ENCODE data around the gene LBX2. TPM values are rescaled to one million over a fixed set of nuclear protein-coding genes. Genes with fewer than 3 reads are reported as not detected.

The LBX2 gene
- total and polyA plus RNA-seq, 2 of the 4 experiments (the other 2 are of a cell fraction): 0.18 to 0.62 TPM

- Histone ChIP-seq H3K9me3 (ENCODE audit: control insufficient read depth, insufficient read depth, low read length) (no peaks in the 10 kb centered on the region), H3K36me3 (ENCODE audit: control insufficient read depth, insufficient read depth, low read length) (peaks cover 19% of the 10 kb centered on the region), H3K18ac (ENCODE audit: low read depth, low read length) (no peak overlapping the region), H3K4me3 (ENCODE audit: insufficient read depth, low read depth, low read length) (no peak overlapping the region), H4K5ac (ENCODE audit: low read depth, low read length) (no peak overlapping the region), H2BK5ac (ENCODE audit: low read depth, low read length, poor library complexity, severe bottlenecking) (no peak overlapping the region), H3K27ac (ENCODE audit: insufficient read depth, low read length) (no peak overlapping the region), H3K56ac (ENCODE audit: extremely low read depth, insufficient read depth, low read length) (no peak overlapping the region), H4K91ac (ENCODE audit: insufficient read depth, low read depth, low read length) (no peak overlapping the region), H2AFZ (replicated peaks; ENCODE audit: low read length, poor library complexity) (no peak overlapping the region), H3K4ac (ENCODE audit: low read depth, low read length) (no peak overlapping the region), H3K27me3 (ENCODE audit: control insufficient read depth, insufficient read depth, low read length) (no peaks in the 10 kb centered on the region), H2BK20ac (ENCODE audit: low read depth, low read length) (no peak overlapping the region), H4K20me1 (ENCODE audit: insufficient read depth, low read length) (no peaks in the 10 kb centered on the region), H3K4me1 (ENCODE audit: control insufficient read depth, insufficient read depth, low read length) (no peaks in the 10 kb centered on the region), H3K79me1 (ENCODE audit: low read depth in 1 of 2, low read length in 2 of 2) (no peaks in the 10 kb centered on the region), H3K4me2 (ENCODE audit: low read depth, low read length) (no peak overlapping the region), H4K8ac (ENCODE audit: low read depth in 2 of 2, low read length in 2 of 2) (no peak overlapping the region), H3K9me1 (ENCODE audit: insufficient read depth, low read length) (no peaks in the 10 kb centered on the region), H2AK5ac (ENCODE audit: low read depth, low read length) (no peak overlapping the region), H3K14ac (replicated peaks; ENCODE audit: low read depth, low read length) (no peak overlapping the region), H2BK120ac (ENCODE audit: low read depth, low read length) (no peak overlapping the region), H2BK15ac (ENCODE audit: low read depth, low read length) (no peak overlapping the region), H3K23ac (ENCODE audit: low read depth, low read length) (no peak overlapping the region), H2AK9ac (replicated peaks; ENCODE audit: low read depth, low read length, poor library complexity) (no peak overlapping the region), H3K9ac (ENCODE audit: low read depth, low read length) (no peak overlapping the region)
- intact Hi-C loops (cut with micrococcal nuclease) (no loop called here), in situ Hi-C loops (cut with MboI; ENCODE audit: low sequenced_read_pairs) (no loop called here), dilution Hi-C loops (cut with HindIII; ENCODE audit: low sequenced_read_pairs, unreplicated experiment) (no loop called here)
- ChIA-PET CTCF (no interaction called here), POLR2A (ENCODE audit: unreplicated experiment) (no interaction called here)
- no peak for DNase-seq
- no peak for ATAC-seq (ENCODE audit: low read depth)
- 96% methylated on average over 4 of the region's 7 CpGs; no CpG with 5 or more reads in 1 of the 2 experiments for WGBS, 2 experiments (ENCODE audit: extremely low coverage in 2 of 2, insufficient read length in 1 of 2)
- no TSS peak for BruUV-seq (replicated peaks)
- peak; percentile 83 for TF ChIP-seq CEBPB (IDR thresholded peaks at IDR 0.05; ENCODE audit: low read depth, low read length)
- TF ChIP-seq RAD21 (IDR thresholded peaks at IDR 0.05; ENCODE audit: low read length): no peak
- TF ChIP-seq CHD1 (IDR thresholded peaks at IDR 0.05; ENCODE audit: low read depth, low read length): no peak
- no peak for TF ChIP-seq RFX5 (IDR thresholded peaks at IDR 0.05; ENCODE audit: low read depth, low read length)
- no peak for TF ChIP-seq POLR2A (IDR thresholded peaks at IDR 0.05; ENCODE audit: low read depth, low read length)
These were observed 39.5 kb upstream of the LBX2 start for GRCh38 chr2:74538881-74539339.
